GM12801 (cell line): ENCODE data around the gene ATP6V0A1.

Experiments
- TF ChIP-seq, protein P1 (sequence below): IDR thresholded peaks from one replicate; pipeline ENCODE4 v1.5.1; 2011; ENCODE audit warnings: control low read depth; ENCODE audit not compliant: insufficient read length; ENCODE audit errors: extremely low read depth

The ATP6V0A1 gene

DNA sequence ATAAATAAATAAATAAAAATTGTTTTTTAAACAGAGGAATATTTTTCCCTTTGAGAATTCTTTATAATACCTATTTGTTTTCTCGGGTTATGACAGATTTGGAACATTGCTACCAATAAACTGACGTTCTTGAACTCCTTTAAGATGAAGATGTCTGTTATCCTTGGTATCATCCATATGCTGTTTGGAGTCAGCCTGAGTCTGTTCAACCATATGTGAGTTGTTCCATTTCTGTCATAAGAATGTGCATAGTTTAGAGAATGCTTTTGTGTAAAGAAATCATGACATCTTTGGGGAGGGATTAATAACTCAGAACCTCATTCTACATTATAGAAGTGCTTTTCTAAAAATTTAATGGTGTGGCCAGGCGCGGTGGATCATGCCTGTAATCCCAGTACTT is 40.1 kb downstream of the ATP6V0A1 start:
- TF ChIP-seq, protein P1, sequence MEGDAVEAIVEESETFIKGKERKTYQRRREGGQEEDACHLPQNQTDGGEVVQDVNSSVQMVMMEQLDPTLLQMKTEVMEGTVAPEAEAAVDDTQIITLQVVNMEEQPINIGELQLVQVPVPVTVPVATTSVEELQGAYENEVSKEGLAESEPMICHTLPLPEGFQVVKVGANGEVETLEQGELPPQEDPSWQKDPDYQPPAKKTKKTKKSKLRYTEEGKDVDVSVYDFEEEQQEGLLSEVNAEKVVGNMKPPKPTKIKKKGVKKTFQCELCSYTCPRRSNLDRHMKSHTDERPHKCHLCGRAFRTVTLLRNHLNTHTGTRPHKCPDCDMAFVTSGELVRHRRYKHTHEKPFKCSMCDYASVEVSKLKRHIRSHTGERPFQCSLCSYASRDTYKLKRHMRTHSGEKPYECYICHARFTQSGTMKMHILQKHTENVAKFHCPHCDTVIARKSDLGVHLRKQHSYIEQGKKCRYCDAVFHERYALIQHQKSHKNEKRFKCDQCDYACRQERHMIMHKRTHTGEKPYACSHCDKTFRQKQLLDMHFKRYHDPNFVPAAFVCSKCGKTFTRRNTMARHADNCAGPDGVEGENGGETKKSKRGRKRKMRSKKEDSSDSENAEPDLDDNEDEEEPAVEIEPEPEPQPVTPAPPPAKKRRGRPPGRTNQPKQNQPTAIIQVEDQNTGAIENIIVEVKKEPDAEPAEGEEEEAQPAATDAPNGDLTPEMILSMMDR: no peak

- TF ChIP-seq, protein P1: no peak
Measured at GRCh38 chr17:42502091-42502490, 43.4 kb downstream of the ATP6V0A1 start.

DNA sequence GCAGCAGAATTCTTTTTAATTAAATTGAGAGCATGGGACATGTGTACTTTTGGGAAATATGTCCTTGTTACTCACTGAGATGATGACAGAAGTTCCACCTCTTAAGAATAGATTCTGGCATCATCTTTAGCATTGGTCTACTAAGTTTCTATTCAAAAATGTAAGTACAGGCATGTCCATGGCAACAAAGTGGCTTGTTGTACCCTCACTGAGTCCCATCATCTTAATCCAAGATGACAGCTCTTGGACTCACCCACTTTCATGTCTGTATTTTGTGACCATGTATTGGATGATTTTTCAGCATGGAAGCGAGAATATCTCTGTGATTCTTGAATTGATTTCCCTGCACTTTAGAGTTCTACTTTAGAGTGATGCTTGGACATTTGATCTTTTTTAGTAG is 44.2 kb downstream of the ATP6V0A1 start:
- TF ChIP-seq, protein P1: no peak

GRCh38 chr17:42507671-42508070 is 49.0 kb downstream of the ATP6V0A1 start:
- TF ChIP-seq, protein P1: no peak

- TF ChIP-seq, protein P1: no peak
Measured at GRCh38 chr17:42508426-42509165, 49.9 kb downstream of the ATP6V0A1 start.

DNA sequence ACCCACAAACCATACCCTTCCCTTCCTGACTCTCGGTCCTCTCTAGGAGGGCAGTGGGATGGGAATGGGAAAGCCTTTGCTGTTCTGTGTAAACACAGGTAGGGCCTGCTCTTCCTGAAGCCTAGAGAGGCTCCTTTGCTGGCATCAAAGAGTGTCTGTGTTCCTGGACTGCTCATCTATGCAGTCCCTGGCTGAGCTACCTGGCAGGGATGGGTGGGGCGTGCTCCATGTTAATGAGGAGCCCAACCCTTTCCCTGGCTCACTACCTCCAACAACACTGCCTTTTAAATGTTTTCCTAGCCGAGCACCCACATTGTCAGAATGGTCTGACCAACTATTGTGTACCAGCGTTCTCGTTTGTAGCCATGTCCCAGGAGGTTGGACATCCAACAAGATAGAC is 50.7 kb downstream of the ATP6V0A1 start:
- TF ChIP-seq, protein P1: no peak

- TF ChIP-seq, protein P1: no peak
Measured at GRCh38 chr17:42509841-42510240, 51.2 kb downstream of the ATP6V0A1 start.

DNA sequence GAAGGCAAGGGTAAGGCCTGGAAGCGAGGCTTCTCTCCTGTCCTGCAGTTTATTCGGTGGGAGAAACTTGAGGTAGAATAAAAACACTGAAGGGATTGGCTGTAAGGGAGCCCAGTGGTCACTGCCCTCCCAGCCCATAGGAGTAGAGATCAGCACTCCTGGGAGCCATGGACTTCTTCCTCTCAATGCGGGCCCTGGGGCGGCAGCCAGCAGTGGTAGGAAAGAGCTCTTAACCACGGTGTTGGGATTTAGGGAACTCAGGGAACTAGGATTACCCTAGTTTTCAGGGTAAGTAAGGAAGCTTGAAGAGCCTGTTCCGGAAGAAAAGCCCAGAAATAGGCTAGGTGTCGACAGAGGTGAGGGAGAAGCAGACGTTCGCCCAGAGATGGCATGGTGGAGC is 53.6 kb downstream of the ATP6V0A1 start:
- TF ChIP-seq, protein P1: no peak
